ENCODE results near the gene SCUBE2.

- TF ChIP-seq, protein P1, sequence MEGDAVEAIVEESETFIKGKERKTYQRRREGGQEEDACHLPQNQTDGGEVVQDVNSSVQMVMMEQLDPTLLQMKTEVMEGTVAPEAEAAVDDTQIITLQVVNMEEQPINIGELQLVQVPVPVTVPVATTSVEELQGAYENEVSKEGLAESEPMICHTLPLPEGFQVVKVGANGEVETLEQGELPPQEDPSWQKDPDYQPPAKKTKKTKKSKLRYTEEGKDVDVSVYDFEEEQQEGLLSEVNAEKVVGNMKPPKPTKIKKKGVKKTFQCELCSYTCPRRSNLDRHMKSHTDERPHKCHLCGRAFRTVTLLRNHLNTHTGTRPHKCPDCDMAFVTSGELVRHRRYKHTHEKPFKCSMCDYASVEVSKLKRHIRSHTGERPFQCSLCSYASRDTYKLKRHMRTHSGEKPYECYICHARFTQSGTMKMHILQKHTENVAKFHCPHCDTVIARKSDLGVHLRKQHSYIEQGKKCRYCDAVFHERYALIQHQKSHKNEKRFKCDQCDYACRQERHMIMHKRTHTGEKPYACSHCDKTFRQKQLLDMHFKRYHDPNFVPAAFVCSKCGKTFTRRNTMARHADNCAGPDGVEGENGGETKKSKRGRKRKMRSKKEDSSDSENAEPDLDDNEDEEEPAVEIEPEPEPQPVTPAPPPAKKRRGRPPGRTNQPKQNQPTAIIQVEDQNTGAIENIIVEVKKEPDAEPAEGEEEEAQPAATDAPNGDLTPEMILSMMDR (IDR thresholded peaks at IDR 0.05): no peak
- TF ChIP-seq POLR2A (IDR thresholded peaks at IDR 0.05): no peak
- no peak for TF ChIP-seq POLR2AphosphoS5 (IDR thresholded peaks at IDR 0.05)
- no peak for TF ChIP-seq EP300 (IDR thresholded peaks at IDR 0.05)
These were observed 49.8 kb upstream of the SCUBE2 start for GRCh38 chr11:9141186-9141585.
